Stimulated activated CD8-positive, alpha-beta memory T cell treated with anti-CD3 and anti-CD28 coated beads, Interleukin-7, amount 100 ng/mL, for 1 hour (primary cell): ENCODE data around the gene USP47.
A peak's percentile ranks its signal among the peaks of the same experiment; 100 is the strongest.

ENCODE experiments used
- DNase-seq, 2 donors: peaks; one replicate each; pipeline ENCODE4 v3.0.0-alpha.2; 2020; ENCODE audit warnings: low read depth in 2 of 2

USP47 gene

DNA sequence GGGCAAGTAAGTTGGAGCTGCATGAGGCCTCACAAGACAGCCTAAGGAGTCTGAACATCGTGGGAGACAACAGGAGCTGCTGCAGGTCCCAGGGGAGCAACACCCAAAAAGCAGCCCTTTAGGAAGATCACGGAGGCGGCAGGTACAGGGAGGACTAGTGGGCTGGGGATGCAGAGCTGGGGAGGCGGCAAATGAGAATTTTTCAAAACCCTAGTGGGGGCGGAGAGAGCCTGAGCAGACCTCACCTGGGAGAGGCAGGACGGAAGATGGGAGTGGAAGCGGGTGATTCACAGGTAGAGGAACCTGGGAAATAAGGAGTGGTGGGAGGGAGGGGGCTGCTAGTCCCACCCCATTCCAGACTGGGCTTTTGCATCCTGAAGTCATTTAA lies 124.6 kb downstream of the USP47 start:
- no peak for DNase-seq

DNA sequence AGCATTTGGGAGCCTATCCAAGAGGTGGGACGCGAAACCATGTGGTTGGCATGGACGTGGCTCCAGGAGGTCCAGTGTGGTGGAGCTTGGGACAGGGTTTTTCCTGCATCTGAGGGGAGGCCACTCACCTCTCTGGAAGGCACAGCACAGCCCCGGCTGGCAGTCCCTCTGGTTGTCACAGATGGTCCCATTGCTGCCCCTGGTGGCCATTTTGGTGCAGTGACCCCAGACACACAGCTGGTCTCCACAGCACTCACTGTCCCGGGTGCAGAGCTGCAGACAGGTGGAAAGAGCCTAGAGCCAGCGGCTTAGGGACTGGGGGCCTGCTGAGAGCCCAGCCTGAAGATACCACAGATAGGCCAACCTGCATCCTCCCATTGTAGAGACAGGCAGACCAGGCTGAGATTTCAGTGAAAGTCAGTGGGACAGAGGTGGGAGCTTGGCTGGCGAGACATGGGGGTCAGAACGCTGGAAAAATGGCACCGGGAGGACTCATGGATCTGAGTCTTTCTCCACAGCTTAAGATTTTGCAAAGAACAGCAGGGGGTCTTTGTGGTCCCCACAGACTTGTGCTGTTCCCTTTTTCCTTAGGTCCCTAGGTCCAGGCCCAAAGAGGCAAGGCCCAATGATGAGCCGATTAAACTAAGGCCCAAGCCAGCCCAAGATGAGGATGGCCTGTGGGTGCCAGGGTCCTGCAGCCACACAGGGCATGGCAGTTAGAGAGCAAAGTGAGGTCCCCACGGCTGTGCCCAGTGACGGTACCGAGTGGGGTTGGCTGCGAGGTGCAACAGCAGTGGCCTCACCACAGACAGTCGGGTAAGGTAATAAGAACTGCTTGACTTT lies 125.3 kb downstream of the USP47 start:
- DNase-seq: peak; percentile 16 to 41

DNA sequence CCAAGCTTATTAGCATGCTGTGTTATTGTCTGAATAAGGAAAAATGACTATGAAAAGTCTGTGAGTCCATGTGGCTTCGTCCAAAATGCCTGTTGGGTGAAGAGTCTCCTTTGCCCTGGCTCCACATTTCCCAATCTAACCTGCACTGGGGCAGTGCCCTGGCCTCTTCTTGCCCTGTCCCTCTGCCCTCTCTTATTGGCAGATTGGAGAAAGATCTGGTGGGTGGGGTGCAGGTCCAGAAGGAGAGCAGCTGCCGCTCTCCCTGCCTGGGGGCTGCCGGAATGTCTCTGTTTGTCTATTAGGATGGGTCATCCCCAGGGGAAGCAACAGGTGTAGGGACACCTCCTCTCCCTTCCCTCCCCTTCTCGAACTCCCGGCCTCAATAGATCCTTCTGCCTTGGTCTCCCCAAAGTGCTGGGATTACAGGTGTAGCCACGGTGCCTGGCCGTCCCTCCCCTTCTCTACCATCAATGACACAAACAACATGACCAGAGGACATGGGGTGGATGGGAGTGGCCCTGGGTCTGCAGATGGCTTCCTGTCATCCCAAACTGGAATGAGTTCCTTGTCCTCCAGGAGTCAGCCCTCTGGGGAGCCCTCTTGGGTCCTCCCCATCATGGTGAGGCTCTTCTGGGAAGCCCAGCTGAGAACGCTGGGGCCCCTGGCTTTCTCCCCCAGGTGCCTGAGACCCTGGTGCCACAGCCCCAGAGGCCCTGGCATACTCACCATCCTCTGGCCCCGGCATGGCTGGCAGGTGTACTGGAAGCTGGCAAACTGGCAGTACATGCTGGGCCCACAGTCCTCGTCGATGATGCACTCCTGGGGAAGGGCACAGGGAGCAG lies 126.1 kb downstream of the USP47 start:
- no peak for DNase-seq

DNA sequence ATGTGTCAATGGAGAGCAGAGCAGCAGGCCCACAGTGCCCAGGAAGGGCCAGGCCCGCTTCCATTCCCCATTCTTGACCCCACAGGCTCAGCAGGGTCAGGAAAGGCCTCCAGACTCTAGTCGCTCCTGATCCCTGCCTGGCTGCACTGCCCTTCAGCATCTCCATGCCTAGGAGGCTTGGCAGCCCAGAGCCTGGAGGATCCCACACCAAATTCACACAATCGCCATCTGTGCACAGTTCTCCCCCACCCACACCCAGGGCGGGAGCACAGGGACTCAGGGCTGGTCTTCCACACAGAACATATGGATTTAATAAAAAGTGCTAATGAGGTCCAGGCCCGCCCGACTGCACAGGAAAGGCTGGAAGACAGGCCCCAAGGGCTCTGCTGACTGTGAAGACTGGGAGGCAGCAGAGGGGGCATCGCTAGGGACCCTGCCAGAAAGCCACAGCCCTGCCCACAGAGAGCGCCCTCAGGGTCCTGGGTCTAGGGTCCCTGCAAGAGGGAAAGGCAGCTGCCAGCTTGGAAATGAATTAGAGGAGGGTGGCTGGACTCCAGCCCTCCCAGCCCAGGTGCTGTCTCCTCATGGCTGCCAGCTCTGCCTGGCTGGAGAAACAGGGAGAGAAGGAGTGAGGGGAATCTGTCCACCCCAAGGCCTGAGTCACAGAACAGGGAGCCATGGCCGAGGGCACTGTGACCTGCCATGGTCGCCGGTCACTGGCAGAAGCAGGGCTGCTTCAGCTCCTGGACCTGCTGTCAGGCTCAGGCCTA lies 126.9 kb downstream of the USP47 start:
- DNase-seq: no peak

DNA sequence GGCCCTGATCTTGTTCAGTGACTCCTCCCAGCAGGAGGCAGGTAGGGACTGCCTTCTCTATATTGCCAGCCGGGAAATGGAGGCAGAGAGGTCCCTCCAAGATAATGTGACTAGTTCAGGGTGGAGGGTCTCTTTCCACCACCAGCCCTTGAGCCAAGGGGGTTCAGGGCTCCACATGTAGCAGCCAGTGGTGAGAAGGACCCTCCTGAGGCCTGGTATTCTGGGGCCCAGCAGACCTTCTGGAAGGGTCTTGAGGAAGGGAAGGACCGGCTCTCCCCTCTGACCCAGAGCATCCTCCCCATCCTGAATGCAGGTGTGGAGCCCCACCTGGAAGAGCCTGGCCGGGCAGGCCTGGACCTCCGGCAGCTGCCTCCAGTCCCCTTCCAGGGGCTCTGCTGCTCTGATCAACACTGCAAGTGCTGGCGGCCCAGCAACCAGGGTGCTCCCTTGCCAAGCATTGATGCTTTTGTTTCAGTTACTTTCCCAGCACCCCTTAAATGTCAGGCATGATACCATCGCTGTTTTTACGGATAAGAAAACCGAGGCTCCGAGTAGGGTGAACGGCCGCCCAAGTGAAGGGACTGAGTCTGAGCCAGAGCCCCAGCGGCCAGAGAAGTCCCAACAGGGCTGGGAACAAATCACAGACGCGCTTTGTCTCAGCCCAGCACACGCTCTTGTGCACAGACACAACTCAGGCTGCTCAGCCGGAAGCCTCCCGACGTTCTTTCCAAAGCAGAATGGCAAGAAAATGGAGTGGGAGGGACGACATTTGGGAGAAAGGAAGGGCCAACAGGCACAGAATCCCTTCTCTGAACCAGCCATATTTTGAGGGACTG lies 127.8 kb downstream of the USP47 start:
- no peak for DNase-seq

DNA sequence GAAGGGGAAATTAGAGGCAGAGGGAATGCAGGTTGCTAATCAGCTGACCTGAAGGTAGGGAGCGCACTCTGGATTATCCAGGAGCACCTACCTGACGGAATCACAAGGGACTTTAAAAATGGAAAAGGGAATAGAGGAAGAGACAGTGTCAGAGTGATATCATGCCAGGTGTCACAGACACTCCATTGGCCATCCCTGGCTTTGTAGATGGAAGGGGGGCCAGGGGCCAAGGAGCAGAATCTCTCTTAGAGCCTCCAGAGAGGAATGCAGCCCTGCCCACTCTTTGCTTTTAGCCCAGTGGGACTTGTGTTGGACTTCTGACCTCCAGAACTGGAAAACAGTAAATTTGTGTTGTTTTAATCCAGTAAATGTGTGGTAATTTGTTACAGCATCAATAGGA lies 128.8 kb downstream of the USP47 start:
- no peak for DNase-seq

DNA sequence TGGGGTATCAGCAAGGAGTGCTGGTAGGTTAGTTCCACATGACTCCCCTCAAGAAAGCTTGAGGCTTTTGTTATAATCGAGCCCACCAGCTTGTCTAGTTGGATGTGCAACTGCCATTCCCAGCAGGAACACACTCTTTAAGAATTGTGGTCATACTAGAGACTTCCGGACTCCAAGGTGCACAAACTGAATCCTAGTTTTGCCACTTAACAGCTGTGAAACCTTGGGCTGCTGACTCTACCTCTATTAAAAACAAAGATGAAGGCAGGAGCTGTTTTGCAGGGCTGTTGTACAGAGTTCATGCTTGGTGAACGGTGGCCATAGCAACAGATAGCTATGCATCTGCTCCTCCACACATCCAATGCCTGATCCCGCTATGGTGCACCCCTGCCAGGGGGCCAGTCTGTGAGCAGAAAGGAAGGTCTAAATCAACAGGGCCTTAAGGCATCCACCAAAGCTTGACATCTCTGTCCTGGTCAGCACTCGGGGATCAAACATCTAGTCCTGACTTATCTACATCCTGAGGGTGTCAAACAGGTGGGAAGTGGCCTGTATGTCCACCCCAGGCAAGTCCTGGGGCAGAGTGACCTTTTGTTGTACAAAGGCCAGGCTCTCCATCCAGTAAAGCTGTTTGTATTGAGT lies 130.3 kb downstream of the USP47 start:
- no peak for DNase-seq

DNA sequence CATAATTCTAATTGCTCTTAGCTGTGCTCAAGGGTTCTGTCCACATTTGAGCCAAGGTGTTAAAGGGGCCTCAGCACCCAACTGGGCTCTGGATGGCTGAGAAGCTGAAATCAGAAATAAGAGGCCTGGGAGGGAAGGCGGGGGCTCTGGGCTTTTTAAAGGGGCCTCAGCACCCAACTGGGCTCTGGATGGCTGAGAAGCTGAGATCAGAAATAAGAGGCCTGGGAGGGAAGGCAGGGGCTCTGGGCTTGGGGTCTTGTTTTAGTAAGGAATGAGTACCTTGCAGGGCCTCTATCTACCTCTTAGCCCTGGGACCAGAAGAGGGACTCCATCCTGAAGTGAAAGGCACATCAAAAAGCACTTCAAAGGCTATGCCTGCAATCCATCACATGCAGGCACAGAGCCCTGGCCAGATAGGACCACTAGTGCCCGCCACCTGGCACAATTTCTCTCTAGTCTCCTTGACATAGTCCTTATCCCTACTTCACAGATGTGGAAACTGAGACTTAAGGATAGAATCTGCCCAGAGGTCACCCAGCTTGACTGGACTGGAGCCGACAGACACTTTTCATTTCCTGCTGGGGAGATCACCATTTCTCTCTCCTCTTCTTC lies 131.1 kb downstream of the USP47 start:
- DNase-seq: no peak

DNA sequence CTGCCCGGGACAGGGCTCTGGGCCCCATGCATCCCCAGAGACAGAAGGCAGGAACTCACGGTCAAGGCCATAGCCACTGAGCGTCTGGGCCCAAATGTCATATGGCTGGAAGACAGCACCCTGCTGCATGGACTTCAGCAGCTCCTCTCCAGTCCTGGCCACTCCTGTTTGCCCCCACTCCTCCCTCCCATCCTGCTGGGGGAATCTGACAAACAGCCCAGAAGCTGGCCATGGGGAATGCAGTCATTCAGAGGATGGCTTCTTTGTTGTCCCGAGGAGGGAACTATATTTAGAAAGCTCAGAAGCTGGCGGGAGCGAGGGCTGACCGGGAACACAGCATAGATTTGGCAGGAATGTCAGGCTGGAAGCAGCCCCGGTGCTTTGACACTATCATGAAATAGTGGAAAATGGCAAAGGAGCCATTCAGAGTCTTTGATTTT lies 131.6 kb downstream of the USP47 start:
- DNase-seq: no peak

DNA sequence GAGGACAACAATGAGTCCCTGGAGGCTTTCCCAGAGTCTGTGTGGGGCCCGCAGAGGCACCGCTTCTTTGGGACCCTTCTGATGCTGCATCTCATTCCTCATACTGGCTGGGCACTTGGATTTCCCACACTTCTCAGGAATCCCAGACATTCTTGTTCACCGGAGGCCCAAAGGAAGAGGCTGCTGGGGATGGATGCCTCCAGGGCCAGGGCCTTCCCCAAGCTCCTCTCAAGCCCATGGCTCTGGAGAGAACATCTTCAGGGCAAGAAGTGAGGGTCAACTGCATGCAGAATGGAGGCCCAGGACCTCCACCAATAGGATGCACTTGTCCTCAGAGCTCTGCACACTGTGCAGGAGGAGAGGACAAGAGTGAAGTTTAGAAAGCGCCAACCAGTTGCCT lies 132.1 kb downstream of the USP47 start:
- no peak for DNase-seq

DNA sequence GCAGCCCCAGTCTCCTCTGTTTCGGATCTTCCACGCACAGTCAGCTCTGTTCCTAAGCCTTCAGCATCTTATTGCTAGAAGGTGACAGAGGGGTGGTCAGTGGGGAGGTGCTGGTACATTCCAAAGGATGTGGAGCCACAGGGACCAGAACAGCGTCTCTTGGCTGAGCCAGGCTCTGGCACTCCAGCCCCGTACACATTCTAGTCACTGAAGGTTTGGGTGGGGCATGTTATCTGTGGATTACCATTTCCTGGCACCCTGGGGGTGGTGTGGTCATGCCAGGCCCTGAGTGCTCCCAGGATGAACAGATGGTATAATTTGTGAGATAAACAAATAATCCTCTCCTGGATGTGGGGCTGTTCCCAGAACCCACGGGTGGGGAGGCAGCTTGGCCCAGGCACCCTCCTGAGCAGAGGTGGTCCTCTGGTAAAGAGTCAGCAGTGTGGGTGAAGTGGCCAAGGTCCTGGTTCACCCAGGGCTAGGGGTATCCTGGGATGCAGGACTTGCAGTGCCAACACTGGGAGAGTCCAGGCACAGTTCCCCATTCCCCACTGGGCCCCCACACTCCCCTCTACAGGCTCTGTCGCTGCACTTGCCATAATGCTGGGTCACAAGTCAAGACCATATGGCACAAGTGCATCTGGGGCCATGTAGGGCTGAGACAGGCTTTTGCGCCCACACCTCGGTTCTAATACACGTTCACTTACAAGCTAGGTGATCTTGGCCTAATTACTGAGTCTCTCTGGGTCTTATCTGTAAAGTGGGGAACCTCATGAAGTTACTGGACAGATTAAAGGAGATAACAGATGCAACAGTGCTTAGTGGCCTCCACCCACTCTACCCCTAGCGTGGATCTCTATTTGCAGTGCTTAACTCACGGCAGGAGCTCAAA lies 133.7 kb downstream of the USP47 start:
- no peak for DNase-seq

DNA sequence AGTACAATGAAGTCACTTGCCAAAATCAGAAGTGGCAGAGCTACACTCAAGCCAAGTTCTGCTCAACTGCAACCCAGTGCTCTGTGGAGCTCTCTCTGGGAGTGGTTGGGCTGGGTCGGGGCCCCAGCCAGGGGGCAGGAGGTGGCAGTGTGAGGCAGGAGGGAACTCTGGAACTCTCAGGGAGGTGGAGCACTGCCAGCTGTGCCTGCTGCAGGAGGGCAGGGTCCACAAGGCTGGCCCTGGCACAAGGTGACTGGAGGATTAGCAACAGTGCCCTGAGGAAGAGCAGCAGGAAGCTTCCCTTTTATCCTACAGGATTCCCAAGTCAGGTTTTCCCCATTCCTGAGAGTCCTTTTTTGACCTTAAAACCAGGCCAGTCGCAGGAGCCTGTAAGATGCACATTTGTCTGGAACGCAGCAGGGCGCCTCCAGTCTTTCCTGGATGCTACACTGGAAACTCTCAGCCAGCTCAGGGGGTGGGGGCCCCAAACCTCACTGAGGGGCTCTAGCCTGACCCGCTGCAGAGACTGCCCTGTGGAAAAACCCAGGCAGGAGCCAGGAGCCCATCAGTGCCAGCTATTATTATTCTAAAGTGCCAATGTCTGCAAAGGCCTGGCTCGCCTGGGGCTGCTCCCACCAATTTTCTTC lies 134.8 kb downstream of the USP47 start:
- DNase-seq: no peak

DNA sequence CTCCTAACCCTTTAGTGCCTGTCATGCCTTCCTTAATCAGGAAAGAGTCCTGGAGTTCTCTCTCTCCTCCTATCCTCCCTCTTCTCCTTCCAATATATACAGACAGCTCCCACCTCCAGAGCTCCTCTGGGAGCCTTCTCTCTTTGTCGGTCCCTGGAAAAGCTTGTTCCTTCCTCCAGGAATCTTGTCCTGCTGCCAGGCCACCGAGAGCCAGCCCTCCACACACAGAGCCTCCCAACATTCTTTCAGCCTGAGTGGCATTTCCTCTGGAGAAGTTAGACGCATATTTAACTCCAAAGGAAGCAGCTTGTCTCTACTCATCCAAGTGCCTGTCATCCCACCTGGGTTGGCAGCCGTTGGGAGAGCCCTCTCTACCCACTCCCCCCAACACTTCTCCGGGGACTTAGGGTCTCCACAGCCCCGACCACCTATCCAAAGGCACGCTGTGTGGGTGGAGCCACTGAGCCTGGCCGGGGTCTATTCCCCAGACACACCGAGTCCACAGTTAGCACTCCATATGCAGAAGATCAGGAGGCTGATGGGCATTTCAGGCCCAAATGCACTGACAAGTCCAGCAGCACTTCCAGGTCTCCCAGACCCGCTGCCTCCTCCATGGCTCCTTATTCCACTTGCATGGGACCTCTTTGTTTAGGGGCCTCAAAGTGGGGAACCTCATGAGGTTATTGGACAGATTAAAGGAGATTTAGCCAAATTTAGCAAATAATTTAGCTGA lies 135.6 kb downstream of the USP47 start:
- no peak for DNase-seq

DNA sequence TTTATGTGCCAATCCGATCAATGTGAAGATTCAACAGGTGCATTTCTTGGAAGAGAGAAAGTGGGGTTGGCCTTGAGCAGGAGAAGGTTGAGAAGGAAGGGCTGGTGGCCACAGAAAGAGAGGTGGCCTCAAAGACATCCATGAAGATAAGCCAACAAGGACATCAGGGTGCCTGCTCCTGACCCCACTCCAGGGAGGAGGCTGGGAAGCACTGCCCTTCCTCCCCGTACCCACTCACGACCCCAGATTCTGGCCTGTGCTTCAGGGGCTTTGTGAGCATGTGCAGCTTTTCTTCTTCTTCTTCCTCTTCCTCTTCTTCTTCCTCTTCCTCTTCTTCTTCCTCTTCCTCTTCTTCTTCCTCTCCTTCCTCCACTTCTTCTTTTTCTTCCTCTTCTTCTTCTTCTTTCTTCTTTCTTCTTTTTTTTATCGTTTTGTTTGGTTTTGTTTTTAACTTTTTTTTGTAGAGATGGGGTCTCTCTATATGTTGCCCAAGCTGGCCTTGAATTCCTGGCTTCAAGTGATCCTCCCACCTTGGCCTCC lies 136.4 kb downstream of the USP47 start:
- DNase-seq: no peak

DNA sequence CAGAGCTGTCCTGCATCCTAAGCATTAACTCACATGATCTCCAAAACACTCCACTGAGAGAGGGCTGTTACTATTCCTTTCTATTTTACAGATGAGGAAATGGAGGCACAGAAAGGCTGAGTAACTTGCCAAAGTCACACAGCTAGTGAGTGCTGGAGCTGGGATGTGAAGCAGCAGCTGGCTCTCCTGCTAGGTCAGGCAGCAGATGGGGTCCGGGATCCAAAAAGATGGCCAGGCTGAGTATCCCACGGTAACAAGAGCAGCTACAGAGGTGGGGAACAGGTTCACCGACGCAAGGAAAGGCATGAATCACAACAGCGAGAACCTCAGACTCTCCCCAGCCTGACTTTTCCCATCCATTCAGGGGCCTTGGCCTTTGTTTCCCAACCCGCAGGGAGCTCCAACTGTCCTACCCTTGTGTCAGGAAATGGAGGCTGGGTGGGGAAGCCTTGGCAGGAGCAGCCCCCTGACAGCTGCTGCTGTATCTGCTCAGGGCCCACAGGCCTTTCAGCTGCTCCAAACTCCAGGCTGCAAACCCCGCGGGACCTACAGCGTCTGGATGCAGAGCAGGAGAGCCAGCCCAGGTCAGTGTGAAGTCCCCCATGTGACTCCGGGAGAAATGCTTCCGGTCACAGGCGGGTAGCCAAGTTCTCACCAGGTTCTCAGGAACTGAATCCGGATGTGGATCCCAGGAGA lies 137.2 kb downstream of the USP47 start:
- no peak for DNase-seq

DNA sequence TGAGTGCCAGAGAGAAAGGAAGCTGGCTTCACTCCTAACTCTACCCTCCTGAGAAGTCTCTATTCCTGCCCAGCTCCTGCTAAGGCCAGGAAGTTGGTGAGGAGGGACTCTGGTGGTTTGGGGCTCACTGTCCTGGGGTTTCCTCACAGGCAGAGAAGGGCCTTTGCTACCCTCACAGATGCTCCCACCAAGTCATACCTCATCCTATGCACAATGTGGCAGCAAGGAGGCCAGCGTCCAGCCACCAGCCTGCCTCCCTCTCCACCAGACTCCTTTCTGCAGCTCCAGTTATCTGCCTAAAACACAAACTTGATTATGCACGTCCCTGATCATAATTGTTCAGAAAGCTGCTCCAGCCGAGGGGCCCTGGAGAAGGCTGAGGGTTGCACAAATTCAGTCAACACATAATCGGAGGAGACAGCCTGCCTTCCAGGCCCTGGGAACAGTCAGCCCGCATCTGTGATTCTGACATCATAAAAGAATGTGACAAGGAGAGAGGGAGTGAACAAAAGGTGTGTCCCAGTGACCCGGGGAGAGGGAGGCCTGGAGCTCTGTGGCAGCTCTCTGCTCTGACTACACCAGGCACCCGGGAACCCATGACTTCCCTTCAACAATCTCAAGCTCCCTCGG lies 137.8 kb downstream of the USP47 start:
- DNase-seq: no peak

DNA sequence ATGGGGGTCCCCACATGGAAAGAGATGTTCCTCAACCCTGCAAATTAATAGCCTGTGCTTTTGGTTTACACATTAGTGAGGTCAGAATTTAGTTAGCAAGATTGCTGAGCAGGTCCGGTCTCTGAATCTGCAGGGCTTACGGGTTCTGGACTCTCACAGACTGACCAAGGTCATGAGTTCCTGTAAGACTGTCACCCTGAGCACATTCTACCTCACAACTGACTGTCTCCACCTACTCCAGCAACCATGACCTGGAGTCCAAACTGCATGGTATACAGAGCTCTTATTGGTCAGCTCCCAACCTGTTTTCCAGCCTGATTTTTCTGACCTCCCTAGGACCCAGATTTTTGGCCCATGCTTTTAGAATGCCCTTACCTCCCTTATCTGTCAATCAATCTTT lies 138.4 kb downstream of the USP47 start:
- no peak for DNase-seq
